A549 (cell line): ENCODE data around the gene SUFU. TPM values are rescaled to one million over a fixed set of nuclear protein-coding genes. Genes with fewer than 3 reads are reported as not detected.

Experiments used
- ATAC-seq, 2 experiments: fragments of 200-7000 bp in 1 of 2; fragments of >200 bp in 1 of 2; cut with Nextera tagmentation in 1 of 2; cut with Tn5 transposase in 1 of 2; 3 replicates each; pipeline versions ENCODE4 v1.8.0 to v1.9.1; 2018 to 2020; ENCODE audit warnings: mild to moderate bottlenecking in 1 of 2, moderate library complexity in 1 of 2
- CTCF ChIA-PET: fragments of 300-600 bp; sonication (Branson Sonifier 250); formaldehyde crosslinking; extraction: SDS; loops from one replicate; lab custom pipeline; 2021; ENCODE audit warnings: antibody characterized with exemption, inconsistent platforms; lab: Yijun Ruan, JAX
- POLR2A ChIA-PET: fragments of 350-600 bp; formaldehyde crosslinking; extraction: SDS; loops from one replicate; lab custom pipeline; 2021; ENCODE audit warnings: antibody characterized with exemption, inconsistent platforms; lab: Yijun Ruan, JAX
- DNase-seq, 2 experiments: peaks; one replicate each; pipeline versions ENCODE4 v3.0.0 to v3.0.0-alpha.2; 2011 to 2016; ENCODE audit warnings: low read depth in 1 of 2, low spot score in 1 of 2
- FAIRE-seq: peaks from 2 replicates; lab custom pipeline; 2011; peaks lifted over from hg19 to GRCh38; lab: Jason Lieb, UNC
- H3K27ac ChIP-seq, 2 experiments: fragments of >200 bp; sonication (Bioruptor Twin); formaldehyde crosslinking; 3 replicates each; pipeline ENCODE4 v1.5.1; 2016 to 2017
- H3K4me1 ChIP-seq: fragments of >200 bp; sonication (Bioruptor Twin); formaldehyde crosslinking; 3 replicates; pipeline ENCODE4 v1.6.1; 2016
- H3K4me2 ChIP-seq: fragments of >200 bp; sonication (Bioruptor Twin); formaldehyde crosslinking; 3 replicates; pipeline ENCODE4 v1.6.1; 2016
- H3K4me3 ChIP-seq: fragments of >200 bp; sonication (Bioruptor Twin); formaldehyde crosslinking; 3 replicates; pipeline ENCODE4 v1.5.1; 2016
- H3K9me3 ChIP-seq: fragments of >200 bp; sonication (Bioruptor Twin); formaldehyde crosslinking; 3 replicates; pipeline ENCODE4 v1.6.1; 2016
- CHD2 ChIP-seq: fragments of 150-350 bp; IDR thresholded peaks from 2 replicates; pipeline ENCODE4 v1.6.1; 2014; ENCODE audit warnings: low read length; ENCODE audit not compliant: partially characterized antibody
- EHF ChIP-seq: fragments of 250-450 bp; sonication (Bioruptor Pico); IDR thresholded peaks from 2 replicates; pipeline ENCODE4 v1.5.0; 2020; ENCODE audit warnings: mild to moderate bottlenecking
- EP300 ChIP-seq, 2 experiments: fragments of >200 bp; sonication (Bioruptor Twin); formaldehyde crosslinking; IDR thresholded peaks; 2 replicates in 1 of 2; 3 replicates in 1 of 2; pipeline ENCODE4 v1.6.1; 2016 to 2017
- HDAC2 ChIP-seq: fragments of 200-600 bp; sonication (generic); IDR thresholded peaks from 2 replicates; pipeline ENCODE4 v1.6.1; 2016
- JUN ChIP-seq, 2 experiments: fragments of >200 bp; sonication (Bioruptor Twin); formaldehyde crosslinking; IDR thresholded peaks; 2 replicates in 1 of 2; 3 replicates in 1 of 2; pipeline ENCODE4 v1.6.1; 2016 to 2017
- KDM5A ChIP-seq: fragments of 200-600 bp; sonication (generic); IDR thresholded peaks from 2 replicates; pipeline ENCODE4 v1.6.1; 2016; ENCODE audit warnings: antibody characterized with exemption, mild to moderate bottlenecking
- MYC ChIP-seq: IDR thresholded peaks from 2 replicates; pipeline ENCODE4 v1.6.1; 2012; ENCODE audit warnings: mild to moderate bottlenecking, inconsistent platforms, low read length, improper control_type of control experiment, borderline replicate concordance
- PHF8 ChIP-seq: fragments of 200-600 bp; sonication (generic); IDR thresholded peaks from 2 replicates; pipeline ENCODE4 v1.6.1; 2016; ENCODE audit warnings: low read depth, mild to moderate bottlenecking, antibody characterized with exemption, moderate library complexity, borderline replicate concordance
- RNF2 ChIP-seq: fragments of 200-600 bp; sonication (generic); IDR thresholded peaks from 2 replicates; pipeline ENCODE4 v1.6.1; 2016; ENCODE audit warnings: low read depth, mild to moderate bottlenecking, antibody characterized with exemption, moderate library complexity, borderline replicate concordance
- TP53 ChIP-seq: fragments of 250-450 bp; sonication (Bioruptor Pico); IDR thresholded peaks from 2 replicates; pipeline ENCODE4 v1.5.0; 2021; ENCODE audit warnings: mild to moderate bottlenecking, moderate library complexity
- ZNF302 ChIP-seq: fragments of 250-450 bp; sonication (Bioruptor Pico); IDR thresholded peaks from 2 replicates; pipeline ENCODE4 v1.9.0; 2021; ENCODE audit warnings: inconsistent platforms, mild to moderate bottlenecking, moderate library complexity
- ZSCAN20 ChIP-seq: fragments of 250-450 bp; sonication (Bioruptor Pico); IDR thresholded peaks from 2 replicates; pipeline ENCODE4 v1.8.0; 2022; ENCODE audit warnings: mild to moderate bottlenecking, moderate library complexity
- WGBS: methylation state at CpG from one replicate; pipeline ENCODE4 v1.1.6; 2017; ENCODE audit errors: missing lambda C conversion rate; 5-methylcytosine and 5-hydroxymethylcytosine counted together
- polyA plus RNA-seq, 4 experiments: library from polyadenylated mRNA; depleted of rRNA in 3 of 4; stranded (reverse); fragments of >200 nt; fragmentation: RNase III in 1 of 4; extraction: RNeasy Plus Mini Kit Qiagen cat#74134 plus additional on column Dnase treatment in 1 of 4; gene quantifications; 2 replicates in 3 of 4; 3 replicates in 1 of 4; pipeline ENCODE4 v1.2.3, GENCODE V29; 2011 to 2017
- TF ChIP-seq, protein P1 (sequence below): IDR thresholded peaks from 2 replicates; pipeline ENCODE4 v1.6.1; 2012; ENCODE audit warnings: low read depth, borderline replicate concordance
- TF ChIP-seq, protein P2 (sequence below): fragments of >200 bp; sonication (Bioruptor Twin); formaldehyde crosslinking; IDR thresholded peaks from 3 replicates; pipeline ENCODE4 v1.5.1; 2016

SUFU gene
- polyA plus RNA-seq, 2 of the 4 experiments (the other 2 are of a cell fraction): 3.7 to 5.5 TPM

DNA sequence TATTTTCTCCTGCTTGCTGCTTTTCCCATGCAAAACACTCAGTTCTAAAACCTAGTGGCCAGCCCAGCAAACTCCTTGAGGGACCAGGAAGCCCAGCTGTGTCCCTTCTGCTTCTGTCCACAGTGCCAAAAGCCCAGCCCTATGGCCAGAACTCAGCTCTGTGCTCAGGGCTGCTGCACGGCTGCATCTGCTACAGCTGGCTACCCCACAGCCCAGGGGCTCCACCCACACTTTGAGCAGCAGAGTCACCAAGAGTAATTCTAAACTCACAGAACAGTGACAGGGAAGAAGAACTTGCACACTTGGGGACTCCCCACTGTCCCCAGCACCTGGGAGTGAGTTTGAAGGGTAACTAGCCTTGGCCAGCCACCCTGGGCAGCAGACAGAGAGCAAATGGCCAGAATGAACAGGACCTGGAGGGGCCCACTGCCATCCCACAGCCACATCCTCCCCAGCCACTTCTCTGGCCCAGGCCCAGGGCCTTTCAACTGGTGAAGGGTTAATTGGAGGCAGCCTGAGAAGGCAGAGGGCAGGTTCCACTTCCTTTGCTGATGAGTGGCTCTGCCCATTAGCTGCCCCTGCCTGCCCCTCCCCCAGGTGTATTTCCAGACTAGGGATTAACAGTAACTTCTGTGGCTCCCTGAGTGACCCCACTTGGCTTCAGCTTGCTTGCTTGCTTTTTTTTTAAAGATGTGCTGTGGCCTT is 112.4 kb downstream of the SUFU start:
- CTCF ChIA-PET: interaction anchor here (0.6 to 3.4 kb wide), 8 partner anchors 11 to 222 kb away, joined by 3 to 11 read pairs (median 5); partner anchors contain the start of genes SUFU and TRIM8
- no peaks in the 10 kb centered on the region for H3K9me3 ChIP-seq
- FAIRE-seq: no peak

DNA sequence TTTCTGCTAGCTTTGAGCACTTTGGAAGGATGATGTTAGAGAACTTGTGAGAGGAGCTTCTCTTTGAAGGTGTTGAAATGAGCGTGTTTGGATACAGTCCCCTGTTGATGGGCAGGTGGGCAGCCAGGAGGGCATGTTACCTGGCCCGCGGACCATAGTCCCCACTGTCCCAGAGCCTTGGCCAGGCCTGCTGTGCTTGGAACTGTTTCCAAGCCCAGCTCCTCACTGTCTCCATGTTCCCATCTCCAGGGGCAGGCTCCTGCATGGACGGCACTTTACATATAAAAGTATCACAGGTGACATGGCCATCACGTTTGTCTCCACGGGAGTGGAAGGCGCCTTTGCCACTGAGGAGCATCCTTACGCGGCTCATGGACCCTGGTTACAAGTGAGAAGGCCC is 113.3 kb downstream of the SUFU start:
- 86% methylated on average over 9 of the region's 9 CpGs for WGBS

More for the DNA sequence above, 112.4 kb downstream of the SUFU start:
- no CpG with 5 or more reads among the region's 1 CpG for WGBS
- DNase-seq (no peak), ATAC-seq (no peak)
- no peak overlapping the region for H3K4me2 ChIP-seq
- H3K4me3 ChIP-seq: no peak overlapping the region
- TF ChIP-seq JUN (IDR thresholded peaks at IDR 0.05): no peak
- peaks cover 4% of the 10 kb centered on the region for H3K4me1 ChIP-seq
- POLR2A ChIA-PET: no interaction called here
- no peak overlapping the region for H3K27ac ChIP-seq

DNA sequence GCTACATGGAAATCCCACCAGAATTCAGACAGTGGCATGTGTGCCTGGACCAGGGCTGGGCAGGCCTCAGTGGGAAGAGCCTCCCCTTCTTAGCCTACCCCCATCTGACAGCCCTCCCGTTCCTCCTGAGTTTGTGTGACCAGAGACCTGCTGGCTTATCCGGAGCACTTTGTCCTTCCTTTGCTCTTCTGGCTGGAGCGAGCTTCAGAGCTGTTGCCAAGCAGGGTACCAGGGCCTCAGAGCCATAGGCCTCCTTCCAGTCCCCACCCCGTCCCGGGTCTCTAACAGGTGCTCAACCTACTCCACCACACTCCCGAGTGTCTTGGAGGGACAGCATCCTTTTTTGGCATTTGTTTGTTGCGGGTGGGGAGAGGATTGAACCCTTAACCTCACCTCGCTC is 114.0 kb downstream of the SUFU start:
- 94% methylated on average over 8 of the region's 8 CpGs for WGBS
- Histone ChIP-seq H3K9me3 (no peaks in the 10 kb centered on the region), H3K4me3 (no peak overlapping the region), H3K27ac (no peak overlapping the region), H3K4me1 (no peaks in the 10 kb centered on the region), H3K4me2 (no peak overlapping the region)
- ATAC-seq: no peak
- no peak for TF ChIP-seq ZSCAN20 (CRISPR knock-in tag)
- TF ChIP-seq HDAC2: no peak
- no peak for TF ChIP-seq PHF8
- POLR2A ChIA-PET: no interaction called here
- FAIRE-seq: no peak
- no peak for DNase-seq
- CTCF ChIA-PET: interaction anchor here (1.2 kb wide), 1 partner anchor 16 kb away, joined by 3 read pairs; no protein-coding TSS in a partner anchor

More for the DNA sequence above, 113.3 kb downstream of the SUFU start:
- TF ChIP-seq ZNF302: no peak
- no peak for TF ChIP-seq MYC
- no peak for ATAC-seq
- no peak for FAIRE-seq
- Histone ChIP-seq H3K4me2 (no peak overlapping the region), H3K4me3 (no peak overlapping the region), H3K27ac (no peak overlapping the region), H3K9me3 (no peaks in the 10 kb centered on the region), H3K4me1 (no peaks in the 10 kb centered on the region)
- ChIA-PET CTCF (interaction anchor here (0.6 to 3.4 kb wide), 6 partner anchors 12 to 113 kb away, joined by 3 to 11 read pairs (median 6); partner anchors contain the start of gene SUFU), POLR2A (no interaction called here)
- no peak for DNase-seq

DNA sequence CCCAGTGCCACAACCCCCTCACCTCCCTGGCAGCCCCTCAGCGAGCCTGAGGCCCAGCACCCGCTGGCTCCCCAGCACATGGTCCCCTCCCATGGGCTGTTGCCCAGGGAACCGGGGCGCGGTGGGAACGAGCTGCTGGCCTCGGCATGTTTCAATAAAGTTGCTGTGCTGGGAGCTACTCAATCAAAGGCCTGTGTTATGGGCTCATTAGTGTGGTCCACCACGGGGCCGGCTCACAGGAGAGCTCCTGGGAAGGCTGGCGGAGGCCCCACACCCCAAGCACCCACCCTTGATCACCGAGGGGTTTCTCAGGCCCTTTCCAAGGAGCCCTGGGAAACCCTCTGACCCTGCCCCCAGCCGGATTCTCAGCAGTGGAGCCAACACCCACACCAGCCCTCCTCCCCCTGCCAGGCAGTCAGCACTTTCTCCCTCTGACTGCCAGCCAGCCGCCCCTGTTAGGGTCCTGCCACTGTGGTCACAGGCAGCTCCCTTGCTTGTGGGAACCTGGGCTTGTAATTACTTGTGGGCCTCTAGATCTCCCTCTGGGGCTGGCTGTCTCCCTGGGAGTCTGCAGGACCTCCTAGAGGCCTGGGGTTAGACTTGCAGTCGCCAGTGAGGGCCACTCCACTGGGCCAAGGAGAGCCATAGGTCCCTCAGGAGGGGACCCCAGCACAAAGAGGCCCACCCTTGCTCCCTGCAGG is 115.7 kb downstream of the SUFU start:
- H3K4me2 ChIP-seq: no peak overlapping the region
- H3K27ac ChIP-seq: no peak overlapping the region
- TF ChIP-seq HDAC2: no peak
- H3K4me3 ChIP-seq: no peak overlapping the region
- ChIA-PET POLR2A (no interaction called here), CTCF (interaction anchor here (1.2 to 2.8 kb wide), 3 partner anchors 25 to 116 kb away, joined by 3 to 11 read pairs (median 6); partner anchors contain the start of gene TRIM8)
- H3K9me3 ChIP-seq: no peaks in the 10 kb centered on the region
- DNase-seq (no peak), ATAC-seq (0 out of 6 replicates have a peak, but pooled peaks of 1 of the 2 experiments have one; percentile 13), FAIRE-seq (no peak)
- H3K4me1 ChIP-seq: no peaks in the 10 kb centered on the region
- 91% methylated on average over 11 of the region's 14 CpGs for WGBS

DNA sequence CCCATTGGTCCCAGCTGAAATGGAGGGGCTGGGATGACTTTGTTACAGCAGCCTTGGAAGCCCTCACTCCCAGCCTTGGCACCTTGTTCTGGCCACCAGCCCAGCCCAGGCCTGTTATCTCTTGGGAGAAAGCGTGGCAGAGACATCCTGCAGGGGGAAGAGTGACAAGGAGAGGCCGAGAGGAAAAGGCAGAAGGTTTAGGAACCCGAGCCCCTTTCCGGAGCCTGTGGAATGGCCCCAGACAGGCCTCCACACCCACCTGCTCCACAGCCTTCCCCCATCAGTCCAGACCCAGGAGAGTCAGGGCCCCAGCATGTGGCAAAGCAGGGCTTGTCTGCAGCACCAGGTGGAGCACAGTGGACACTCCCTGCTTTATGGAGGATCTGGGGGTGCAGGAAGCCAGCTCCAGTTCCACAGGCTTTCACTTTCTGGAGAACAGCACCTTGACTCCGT is 116.4 kb downstream of the SUFU start:
- 80% methylated on average over 5 of the region's 5 CpGs for WGBS

More for the DNA sequence above, 116.4 kb downstream of the SUFU start:
- Histone ChIP-seq H3K4me2 (no peak overlapping the region), H3K4me1 (no peaks in the 10 kb centered on the region), H3K27ac (no peak overlapping the region), H3K9me3 (no peaks in the 10 kb centered on the region), H3K4me3 (no peak overlapping the region)
- no peak for FAIRE-seq
- TF ChIP-seq, protein P1, sequence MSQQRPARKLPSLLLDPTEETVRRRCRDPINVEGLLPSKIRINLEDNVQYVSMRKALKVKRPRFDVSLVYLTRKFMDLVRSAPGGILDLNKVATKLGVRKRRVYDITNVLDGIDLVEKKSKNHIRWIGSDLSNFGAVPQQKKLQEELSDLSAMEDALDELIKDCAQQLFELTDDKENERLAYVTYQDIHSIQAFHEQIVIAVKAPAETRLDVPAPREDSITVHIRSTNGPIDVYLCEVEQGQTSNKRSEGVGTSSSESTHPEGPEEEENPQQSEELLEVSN: no peak
- no peak for TF ChIP-seq MYC
- TF ChIP-seq CHD2: no peak
- TF ChIP-seq, protein P2, sequence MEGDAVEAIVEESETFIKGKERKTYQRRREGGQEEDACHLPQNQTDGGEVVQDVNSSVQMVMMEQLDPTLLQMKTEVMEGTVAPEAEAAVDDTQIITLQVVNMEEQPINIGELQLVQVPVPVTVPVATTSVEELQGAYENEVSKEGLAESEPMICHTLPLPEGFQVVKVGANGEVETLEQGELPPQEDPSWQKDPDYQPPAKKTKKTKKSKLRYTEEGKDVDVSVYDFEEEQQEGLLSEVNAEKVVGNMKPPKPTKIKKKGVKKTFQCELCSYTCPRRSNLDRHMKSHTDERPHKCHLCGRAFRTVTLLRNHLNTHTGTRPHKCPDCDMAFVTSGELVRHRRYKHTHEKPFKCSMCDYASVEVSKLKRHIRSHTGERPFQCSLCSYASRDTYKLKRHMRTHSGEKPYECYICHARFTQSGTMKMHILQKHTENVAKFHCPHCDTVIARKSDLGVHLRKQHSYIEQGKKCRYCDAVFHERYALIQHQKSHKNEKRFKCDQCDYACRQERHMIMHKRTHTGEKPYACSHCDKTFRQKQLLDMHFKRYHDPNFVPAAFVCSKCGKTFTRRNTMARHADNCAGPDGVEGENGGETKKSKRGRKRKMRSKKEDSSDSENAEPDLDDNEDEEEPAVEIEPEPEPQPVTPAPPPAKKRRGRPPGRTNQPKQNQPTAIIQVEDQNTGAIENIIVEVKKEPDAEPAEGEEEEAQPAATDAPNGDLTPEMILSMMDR: no peak
- TF ChIP-seq RNF2: no peak
- no peak for TF ChIP-seq EHF (CRISPR knock-in tag)
- no peak for TF ChIP-seq KDM5A
- TF ChIP-seq EP300 (IDR thresholded peaks at IDR 0.05): no peak
- TF ChIP-seq TP53 (CRISPR knock-in tag): no peak
- ChIA-PET CTCF (interaction anchor here (1.0 to 2.8 kb wide), 4 partner anchors 23 to 117 kb away, joined by 3 to 11 read pairs (median 6); partner anchors contain the start of gene TRIM8), POLR2A (no interaction called here)
- no peak for ATAC-seq
- DNase-seq: no peak
